Measurements from ENCODE around the gene EWSR1.

The EWSR1 gene

GRCh38 chr22:29259253-29259899 lies 8.7 kb upstream of the EWSR1 start:
- no peak for DNase-seq (ENCODE audit: low spot score)
- TF ChIP-seq CTCF (IDR thresholded peaks at IDR 0.05; ENCODE audit: extremely low read depth, insufficient read depth, missing control alignments): no peak
- in situ Hi-C loops (cut with MboI; ENCODE audit: low pct_unique_long_range_greater_than_20kb, low sequenced_read_pairs, unreplicated experiment): no loop called here

DNA sequence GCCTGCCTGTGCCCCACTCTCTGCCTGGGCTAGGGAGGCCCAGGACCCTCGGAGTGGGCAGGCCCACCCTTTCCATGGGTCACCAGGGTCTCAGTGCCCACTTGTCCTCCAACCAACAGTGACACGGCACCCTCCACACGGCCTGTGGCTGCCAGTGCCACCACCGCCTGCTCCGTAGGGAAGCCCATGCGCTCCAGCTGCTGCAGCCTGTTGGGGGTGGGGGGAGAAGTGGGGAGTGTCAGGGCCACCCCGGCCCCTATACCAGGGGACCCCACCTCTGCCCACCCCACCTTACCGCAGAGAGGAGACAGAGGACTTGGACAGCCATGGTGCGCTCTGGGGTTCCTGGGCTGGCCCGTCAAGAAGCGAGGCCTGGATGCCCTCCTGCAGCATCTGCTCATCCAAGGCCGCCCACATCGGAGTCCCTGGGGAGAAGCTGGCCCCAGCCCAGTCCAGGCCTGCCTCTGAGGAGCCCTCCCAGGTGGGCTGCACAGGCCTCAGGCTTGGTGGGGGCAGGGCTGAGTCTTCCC lies 8.0 kb upstream of the EWSR1 start:
- no peak for TF ChIP-seq CTCF (IDR thresholded peaks at IDR 0.05; ENCODE audit: extremely low read depth, insufficient read depth, missing control alignments)
- in situ Hi-C loops (cut with MboI; ENCODE audit: low pct_unique_long_range_greater_than_20kb, low sequenced_read_pairs, unreplicated experiment): no loop called here
- no peak for DNase-seq (ENCODE audit: low spot score)

- in situ Hi-C loops (cut with MboI; ENCODE audit: low pct_unique_long_range_greater_than_20kb, low sequenced_read_pairs, unreplicated experiment): no loop called here
- no peak for DNase-seq (ENCODE audit: low spot score)
- TF ChIP-seq CTCF (IDR thresholded peaks at IDR 0.05; ENCODE audit: extremely low read depth, insufficient read depth, missing control alignments): no peak
These were observed 7.3 kb upstream of the EWSR1 start for GRCh38 chr22:29260601-29261315.

DNA sequence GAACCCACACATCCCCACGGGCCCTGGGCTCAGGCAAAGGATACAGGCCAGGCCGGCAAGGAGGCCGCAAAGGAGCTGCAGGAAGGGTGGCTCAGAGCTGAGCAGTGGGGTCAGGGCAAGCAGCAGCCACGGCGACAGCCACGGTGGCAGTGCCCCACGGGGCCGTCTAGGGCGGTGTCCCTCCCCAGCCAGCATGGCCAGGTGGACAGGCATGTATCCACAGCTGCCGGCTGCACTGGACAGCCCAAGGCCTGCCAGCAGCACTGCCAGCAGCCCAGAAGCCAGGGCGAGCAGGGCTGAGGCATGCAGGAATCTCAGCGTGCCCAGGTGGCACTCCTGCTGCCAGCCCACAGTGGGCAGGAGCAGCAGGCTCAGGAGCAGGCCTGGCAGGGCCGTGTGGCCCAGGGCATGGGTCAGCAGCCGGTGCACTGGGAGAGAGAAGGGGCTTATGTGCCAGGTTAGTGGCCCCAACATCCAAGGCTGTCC lies 4.2 kb upstream of the EWSR1 start:
- in situ Hi-C loops (cut with MboI; ENCODE audit: low pct_unique_long_range_greater_than_20kb, low sequenced_read_pairs, unreplicated experiment): no loop called here
- DNase-seq (ENCODE audit: low spot score): no peak
- no peak for TF ChIP-seq CTCF (IDR thresholded peaks at IDR 0.05; ENCODE audit: extremely low read depth, insufficient read depth, missing control alignments)

DNA sequence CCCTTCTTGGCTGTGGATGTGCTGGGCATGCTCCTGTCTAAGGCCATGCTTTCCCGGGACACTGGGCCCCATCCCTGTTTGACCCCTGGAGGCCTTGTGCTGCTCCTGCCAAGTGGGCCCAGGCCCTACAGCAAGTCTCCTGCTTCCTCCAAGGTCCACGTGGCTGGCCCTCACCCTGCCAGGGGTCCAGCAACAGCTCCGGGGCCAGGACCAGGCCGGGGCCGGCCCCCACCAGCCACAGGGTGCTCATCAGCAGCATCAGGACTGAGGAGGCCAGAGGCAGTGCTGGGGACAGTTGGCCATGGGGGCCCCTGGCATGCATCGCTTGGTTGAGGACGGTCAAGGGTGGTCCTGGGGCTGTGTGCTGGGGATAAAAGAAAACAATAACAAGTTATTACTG lies 2.8 kb upstream of the EWSR1 start:
- in situ Hi-C loops (cut with MboI; ENCODE audit: low pct_unique_long_range_greater_than_20kb, low sequenced_read_pairs, unreplicated experiment): no loop called here
- no peak for TF ChIP-seq CTCF (IDR thresholded peaks at IDR 0.05; ENCODE audit: extremely low read depth, insufficient read depth, missing control alignments)

DNA sequence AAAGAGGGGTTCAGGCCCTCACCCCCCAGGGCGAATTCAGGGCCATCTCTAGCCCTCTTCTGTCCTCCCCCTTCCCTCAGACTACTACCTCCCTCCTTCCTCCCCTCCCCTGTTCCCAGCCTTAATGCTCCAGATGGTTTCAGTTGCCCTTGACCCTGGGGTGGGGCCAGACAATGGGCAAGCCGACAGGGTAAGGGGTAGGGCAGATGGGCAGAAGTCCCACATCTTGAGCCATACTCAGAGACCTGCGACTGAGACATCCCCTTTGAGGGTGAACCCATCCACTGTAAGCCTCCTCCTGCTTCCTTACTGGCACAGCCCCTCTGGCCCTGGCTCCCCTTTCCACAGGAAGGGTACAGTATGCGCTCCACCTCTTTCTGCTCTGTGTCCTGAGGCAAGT lies 2.1 kb upstream of the EWSR1 start:
- TF ChIP-seq CTCF (IDR thresholded peaks at IDR 0.05; ENCODE audit: extremely low read depth, insufficient read depth, missing control alignments): no peak
- no peak for DNase-seq (ENCODE audit: low spot score)
- in situ Hi-C loops (cut with MboI; ENCODE audit: low pct_unique_long_range_greater_than_20kb, low sequenced_read_pairs, unreplicated experiment): no loop called here

More for the DNA sequence above, 2.8 kb upstream of the EWSR1 start:
- no peak for DNase-seq (ENCODE audit: low spot score)

All from GM13977 (cell line).